GM10266 (cell line): ENCODE data around the gene PDPK1.

Experiments
- DNase-seq: peaks from one replicate; pipeline ENCODE4 v3.0.0; 2012; ENCODE audit errors: extremely low spot score
- TF ChIP-seq, protein P1 (sequence below): IDR thresholded peaks from 2 replicates; pipeline ENCODE4 v1.5.1; 2012; ENCODE audit warnings: mild to moderate bottlenecking, low read depth; ENCODE audit not compliant: control insufficient read depth, insufficient read depth; ENCODE audit errors: missing control alignments

The PDPK1 gene

DNA sequence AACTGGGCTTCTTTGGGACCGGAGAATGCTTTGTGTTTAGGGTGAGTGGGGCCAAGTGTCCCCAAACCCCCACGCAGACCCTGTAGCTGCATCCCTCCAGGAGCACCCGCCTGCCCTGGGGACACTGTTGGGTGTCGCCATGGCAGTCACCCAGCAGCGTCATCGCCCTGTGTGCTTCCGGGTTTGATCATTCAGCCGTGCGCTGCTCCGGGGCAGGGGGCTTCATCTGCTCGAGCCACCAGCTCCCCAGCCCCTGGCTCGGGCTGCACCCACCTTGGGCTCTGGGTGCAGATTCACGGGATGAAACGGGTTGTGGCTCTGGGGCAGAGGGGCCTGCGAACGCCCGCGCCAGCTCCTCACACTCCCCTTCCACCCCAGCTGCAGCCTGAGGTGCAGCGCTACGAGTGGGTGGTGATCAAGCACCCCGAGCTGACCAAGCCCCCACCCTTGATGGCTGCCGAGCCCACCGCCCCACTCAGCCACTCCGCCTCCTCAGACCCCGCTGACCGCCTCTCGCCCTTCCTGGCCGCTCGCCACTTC lies 37.9 kb upstream of the PDPK1 start:
- TF ChIP-seq, protein P1, sequence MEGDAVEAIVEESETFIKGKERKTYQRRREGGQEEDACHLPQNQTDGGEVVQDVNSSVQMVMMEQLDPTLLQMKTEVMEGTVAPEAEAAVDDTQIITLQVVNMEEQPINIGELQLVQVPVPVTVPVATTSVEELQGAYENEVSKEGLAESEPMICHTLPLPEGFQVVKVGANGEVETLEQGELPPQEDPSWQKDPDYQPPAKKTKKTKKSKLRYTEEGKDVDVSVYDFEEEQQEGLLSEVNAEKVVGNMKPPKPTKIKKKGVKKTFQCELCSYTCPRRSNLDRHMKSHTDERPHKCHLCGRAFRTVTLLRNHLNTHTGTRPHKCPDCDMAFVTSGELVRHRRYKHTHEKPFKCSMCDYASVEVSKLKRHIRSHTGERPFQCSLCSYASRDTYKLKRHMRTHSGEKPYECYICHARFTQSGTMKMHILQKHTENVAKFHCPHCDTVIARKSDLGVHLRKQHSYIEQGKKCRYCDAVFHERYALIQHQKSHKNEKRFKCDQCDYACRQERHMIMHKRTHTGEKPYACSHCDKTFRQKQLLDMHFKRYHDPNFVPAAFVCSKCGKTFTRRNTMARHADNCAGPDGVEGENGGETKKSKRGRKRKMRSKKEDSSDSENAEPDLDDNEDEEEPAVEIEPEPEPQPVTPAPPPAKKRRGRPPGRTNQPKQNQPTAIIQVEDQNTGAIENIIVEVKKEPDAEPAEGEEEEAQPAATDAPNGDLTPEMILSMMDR, result no peak
- no peak for DNase-seq

DNA sequence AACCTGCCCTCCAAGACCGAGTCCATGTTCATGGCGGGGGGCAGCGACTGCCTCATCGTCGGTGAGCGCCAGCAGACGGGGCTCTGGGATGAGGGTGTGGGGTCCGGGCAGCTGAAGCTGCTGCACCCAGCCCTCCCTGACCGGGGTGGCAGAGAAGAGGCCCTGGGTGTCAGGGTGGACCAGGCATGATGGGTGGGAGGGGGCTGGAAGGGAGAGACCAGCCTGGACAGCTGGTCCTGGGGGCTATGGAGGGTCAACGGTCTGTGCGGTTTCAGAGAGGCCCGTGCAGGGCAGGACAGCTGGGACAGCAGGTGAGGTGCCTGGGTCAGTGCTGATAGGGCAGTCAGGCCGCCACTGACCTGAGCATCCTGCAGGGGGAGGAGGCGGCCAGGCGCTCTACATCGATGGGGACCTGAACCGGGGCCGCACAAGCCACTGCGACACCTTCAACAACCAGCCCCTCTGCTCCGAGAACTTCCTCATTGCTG lies 37.3 kb upstream of the PDPK1 start:
- TF ChIP-seq, protein P1, result no peak
- DNase-seq, result no peak

DNA sequence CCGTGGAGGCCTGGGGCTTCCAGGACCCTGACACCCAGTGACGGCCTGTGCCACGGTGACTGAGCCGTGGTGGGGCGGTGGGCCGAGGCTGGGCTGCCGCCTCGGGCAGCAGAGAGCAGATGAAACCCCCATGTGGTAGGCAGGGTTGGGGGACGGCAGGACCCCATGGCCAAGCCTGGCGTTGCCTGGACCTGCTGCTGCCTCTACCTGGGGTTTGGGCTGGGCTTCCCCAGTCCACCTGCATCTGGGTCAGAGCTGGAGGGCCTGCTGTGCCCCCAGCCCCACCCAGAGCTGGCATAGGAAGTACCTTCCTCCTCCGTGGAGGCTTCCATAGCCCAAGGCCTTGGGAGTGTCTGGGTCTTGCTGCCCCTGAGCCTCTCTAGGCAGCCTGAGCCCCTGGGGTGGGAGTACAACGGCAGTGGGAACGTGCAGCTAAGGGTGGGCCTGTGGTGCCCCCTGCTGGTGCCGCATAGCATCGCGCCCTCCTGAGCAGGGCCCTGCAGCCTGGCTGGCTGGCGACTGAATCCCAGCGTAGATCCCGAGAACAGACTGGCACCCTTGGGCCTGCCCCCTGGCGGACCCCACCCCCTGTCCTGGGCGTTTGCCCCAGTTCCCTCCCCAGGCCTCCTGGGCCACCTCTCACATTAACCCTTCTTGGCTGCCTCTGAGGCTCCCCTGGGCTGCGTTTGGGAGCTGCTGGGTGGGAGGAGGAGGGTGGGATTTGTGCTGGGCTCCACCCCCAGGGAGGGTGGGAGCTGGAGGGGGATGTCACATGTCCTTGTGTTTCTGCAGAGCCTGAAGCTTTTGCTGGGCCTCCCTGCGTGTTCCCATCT lies 36.7 kb upstream of the PDPK1 start:
- DNase-seq, result peak; percentile 88
- TF ChIP-seq, protein P1, result peak; percentile 97

DNA sequence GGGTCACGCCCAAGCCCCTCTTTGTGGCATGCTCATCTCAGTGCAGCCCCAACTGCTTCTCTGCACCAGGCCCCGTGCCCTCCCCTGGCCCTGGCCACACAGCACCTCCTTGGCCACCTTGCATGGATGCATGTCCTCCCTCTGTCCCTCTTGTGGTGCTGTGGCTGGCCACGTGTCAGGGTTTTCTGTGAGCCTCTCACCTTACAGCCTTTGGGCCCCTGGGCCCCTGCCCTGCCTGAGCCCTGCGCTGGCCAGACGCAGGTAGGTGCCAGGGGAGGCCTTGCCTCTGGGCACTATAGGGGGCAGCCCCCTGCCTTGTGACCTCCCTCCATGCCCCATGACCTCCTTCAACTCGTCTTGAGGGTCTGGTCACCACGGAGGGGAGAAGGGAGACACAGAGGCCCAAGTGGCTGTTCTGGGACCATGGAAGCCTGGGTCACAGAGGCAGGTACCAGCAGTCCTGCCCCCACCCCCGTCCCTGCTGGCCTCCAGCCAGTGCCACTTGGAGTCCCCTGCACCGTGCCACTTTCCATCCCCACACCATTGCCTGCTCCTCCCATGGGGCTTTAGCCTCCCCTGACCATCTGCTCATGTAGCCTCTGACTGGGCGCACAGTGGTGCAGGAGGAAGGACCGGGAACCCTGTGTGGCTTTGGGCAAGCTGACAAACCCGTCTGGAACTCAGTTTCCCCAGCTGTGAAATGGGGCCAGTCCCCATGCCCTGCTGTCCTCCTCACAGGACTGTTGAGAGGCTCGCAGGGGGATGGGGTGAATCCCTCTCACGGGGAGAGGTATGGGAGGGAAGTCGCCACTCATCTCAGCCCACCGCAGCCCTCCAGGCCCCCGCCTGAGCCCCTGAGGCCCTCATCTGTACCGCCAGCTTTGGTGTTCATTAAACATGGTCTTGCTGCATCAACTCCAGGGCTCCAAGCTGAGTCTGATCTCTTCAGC lies 35.6 kb upstream of the PDPK1 start:
- DNase-seq, result no peak
- TF ChIP-seq, protein P1, result no peak

DNA sequence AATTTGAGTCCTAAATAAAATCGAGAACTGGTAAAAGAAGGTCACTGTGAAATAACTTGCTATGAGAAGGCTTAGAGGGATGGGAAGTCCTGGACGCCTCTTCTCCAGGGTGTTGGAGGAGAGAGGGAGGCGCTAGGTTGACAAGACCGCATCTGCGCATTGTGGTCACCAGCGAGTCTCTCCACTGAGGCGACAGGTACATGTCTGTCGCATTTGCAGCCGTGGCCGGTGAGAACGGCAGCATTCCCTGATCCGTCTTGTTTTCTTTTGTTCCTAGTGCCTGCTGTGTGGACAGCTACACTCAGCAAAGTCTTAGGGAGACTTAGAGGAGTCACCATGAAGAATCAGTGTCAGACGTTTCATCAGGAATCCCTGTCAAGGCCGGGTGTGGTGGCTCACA lies 32.1 kb upstream of the PDPK1 start:
- no peak for DNase-seq
- TF ChIP-seq, protein P1, result no peak

DNA sequence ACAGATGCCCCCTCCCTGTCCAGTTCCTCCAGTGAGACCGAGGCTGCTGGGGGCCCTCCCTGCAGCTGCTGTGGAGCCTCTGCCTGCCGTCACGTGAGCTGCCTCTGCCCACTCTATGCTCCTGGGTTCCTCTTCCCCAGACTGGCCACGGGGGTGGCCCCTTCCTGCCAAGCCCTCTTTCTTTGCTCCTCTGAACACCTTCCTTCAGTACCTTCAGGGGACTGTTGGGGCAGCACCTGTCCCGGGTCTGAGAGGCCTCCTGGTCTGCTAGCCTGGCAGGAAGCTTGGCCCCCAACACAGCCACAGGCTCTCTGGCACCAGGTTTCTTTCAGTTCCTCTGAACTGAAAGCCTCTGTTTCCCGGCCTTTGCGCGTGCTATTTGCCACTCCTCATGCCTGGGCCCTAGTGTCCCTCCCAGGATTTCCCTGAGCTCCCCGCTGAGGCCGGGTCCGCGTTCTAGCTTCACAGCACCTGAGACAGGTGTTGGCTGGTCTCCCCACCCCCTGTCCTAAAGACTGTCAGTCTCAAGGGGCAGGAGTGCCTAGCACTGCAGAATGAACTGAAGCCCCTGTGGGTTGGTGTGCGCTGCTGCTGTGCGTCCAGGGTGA lies 30.7 kb upstream of the PDPK1 start:
- DNase-seq, result peak; percentile 77
- TF ChIP-seq, protein P1, result peak; percentile 22
